Skeletal muscle tissue (tissue), 4 donors: ENCODE results near the gene ELP1. TPM values are rescaled to one million over a fixed set of nuclear protein-coding genes. Genes with fewer than 3 reads are reported as not detected.
A peak's percentile ranks its signal among the peaks of the same experiment; 100 is the strongest.
"Not testable (repeated sequence)": the region's sequence is repeated elsewhere in the genome, so short reads cannot be mapped to it uniquely, and the experiment has no call there.

Experiments used
- H3K27ac ChIP-seq: one replicate; pipeline ENCODE4 v1.7.0; 2013; ENCODE audit warnings: mild to moderate bottlenecking, low read depth, low read length, inconsistent platforms
- H3K27me3 ChIP-seq, 3 donors: one replicate each; pipeline ENCODE4 v1.7.0; 2013; ENCODE audit warnings: low read length in 3 of 3; ENCODE audit not compliant: control insufficient read depth in 3 of 3, insufficient read depth in 3 of 3
- H3K36me3 ChIP-seq, 3 donors: one replicate each; pipeline ENCODE4 v1.7.0; 2013; ENCODE audit warnings: low read length in 3 of 3; ENCODE audit not compliant: control insufficient read depth in 3 of 3, insufficient read depth in 3 of 3
- H3K4me1 ChIP-seq, 3 donors: one replicate each; pipeline ENCODE4 v1.7.0; 2013; ENCODE audit warnings: low read length in 3 of 3, mild to moderate bottlenecking in 3 of 3; ENCODE audit not compliant: control insufficient read depth in 3 of 3, insufficient read depth in 3 of 3
- H3K4me3 ChIP-seq, 3 donors: one replicate each; pipeline ENCODE4 v1.7.0; 2013; ENCODE audit warnings: low read length in 3 of 3
- H3K9ac ChIP-seq, 3 donors: one replicate each; pipeline ENCODE4 v1.7.0; 2013; ENCODE audit warnings: low read length in 3 of 3, mild to moderate bottlenecking in 3 of 3, moderate library complexity in 2 of 3, low read depth in 1 of 3
- H3K9me3 ChIP-seq, 3 donors: one replicate each; pipeline ENCODE4 v1.7.0; 2013; ENCODE audit warnings: low read length in 3 of 3; ENCODE audit not compliant: control insufficient read depth in 3 of 3
- total RNA-seq: library from RNA; depleted of rRNA; stranded (reverse); fragments of >200 nt; gene quantifications from one replicate; pipeline ENCODE4 v1.2.3, GENCODE V29; 2014
- donor health status: Osteomylitis.

The ELP1 gene, protein sequence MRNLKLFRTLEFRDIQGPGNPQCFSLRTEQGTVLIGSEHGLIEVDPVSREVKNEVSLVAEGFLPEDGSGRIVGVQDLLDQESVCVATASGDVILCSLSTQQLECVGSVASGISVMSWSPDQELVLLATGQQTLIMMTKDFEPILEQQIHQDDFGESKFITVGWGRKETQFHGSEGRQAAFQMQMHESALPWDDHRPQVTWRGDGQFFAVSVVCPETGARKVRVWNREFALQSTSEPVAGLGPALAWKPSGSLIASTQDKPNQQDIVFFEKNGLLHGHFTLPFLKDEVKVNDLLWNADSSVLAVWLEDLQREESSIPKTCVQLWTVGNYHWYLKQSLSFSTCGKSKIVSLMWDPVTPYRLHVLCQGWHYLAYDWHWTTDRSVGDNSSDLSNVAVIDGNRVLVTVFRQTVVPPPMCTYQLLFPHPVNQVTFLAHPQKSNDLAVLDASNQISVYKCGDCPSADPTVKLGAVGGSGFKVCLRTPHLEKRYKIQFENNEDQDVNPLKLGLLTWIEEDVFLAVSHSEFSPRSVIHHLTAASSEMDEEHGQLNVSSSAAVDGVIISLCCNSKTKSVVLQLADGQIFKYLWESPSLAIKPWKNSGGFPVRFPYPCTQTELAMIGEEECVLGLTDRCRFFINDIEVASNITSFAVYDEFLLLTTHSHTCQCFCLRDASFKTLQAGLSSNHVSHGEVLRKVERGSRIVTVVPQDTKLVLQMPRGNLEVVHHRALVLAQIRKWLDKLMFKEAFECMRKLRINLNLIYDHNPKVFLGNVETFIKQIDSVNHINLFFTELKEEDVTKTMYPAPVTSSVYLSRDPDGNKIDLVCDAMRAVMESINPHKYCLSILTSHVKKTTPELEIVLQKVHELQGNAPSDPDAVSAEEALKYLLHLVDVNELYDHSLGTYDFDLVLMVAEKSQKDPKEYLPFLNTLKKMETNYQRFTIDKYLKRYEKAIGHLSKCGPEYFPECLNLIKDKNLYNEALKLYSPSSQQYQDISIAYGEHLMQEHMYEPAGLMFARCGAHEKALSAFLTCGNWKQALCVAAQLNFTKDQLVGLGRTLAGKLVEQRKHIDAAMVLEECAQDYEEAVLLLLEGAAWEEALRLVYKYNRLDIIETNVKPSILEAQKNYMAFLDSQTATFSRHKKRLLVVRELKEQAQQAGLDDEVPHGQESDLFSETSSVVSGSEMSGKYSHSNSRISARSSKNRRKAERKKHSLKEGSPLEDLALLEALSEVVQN (N-terminal part only)
- 24.5 TPM for total RNA-seq

DNA sequence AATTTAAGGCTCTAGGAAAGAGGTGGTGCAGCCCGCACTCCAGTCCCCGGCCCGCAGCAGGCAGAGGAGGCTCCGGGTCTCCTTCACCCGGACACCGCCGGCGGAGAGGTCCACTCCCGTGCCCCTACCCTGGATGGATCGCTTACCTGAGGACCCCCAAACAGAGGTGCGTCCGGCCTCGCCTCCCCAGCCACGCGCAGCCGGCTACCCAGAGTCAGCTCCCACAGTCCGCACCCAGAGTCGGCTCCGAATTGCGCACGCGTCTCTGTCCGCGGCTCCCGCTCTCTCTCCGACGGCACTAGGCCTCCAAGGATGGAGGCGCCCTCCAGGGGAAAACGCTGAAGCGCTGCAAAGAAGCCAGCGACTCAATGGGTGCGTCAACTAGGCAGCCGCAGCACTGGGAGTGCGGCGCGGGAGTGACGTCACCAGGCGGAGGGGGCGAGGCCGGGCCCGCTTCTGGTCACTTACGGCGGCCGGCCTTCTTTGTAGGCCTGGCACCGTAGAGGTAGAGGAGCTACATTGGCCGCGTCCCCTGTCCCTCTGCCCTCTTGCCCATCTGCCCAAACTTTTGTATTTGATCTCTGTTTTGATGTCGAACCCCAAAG lies at the start of gene ELP1:
TSS of gene ELP1 (minus strand) at position 407 of the 605 bp plus-strand sequence. CDS start 2,978 bp downstream, outside the sequence.
- H3K4me3 ChIP-seq, result peak within 1 kb of the TSS; percentile 99
- H3K4me1 ChIP-seq, result peaks cover 14 to 33% (median 16%) of the 10 kb centered on the region in 3 donors
- H3K9me3 ChIP-seq, result no peaks in the 10 kb centered on the region

DNA sequence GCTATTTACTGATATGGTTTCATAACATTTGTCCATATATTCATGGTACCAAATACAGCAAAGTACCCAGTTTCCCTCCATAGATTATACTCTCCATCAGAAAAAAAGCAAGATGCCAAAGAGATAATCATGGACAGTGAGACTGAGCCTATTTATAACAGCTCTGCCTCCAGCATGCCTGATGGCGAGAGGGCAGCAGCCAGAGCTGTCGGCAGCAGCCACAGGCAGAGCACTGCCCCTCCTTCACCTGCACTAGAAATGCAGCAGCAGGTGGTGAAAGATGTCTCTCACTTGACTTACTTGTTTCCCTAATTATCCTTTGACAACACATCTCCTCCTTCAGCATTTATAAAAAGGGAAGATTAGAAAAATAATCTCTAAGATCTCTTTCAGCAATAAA lies 47.0 kb upstream of the ELP1 start:
- Histone ChIP-seq H3K36me3 (peaks cover 0 to 3% (median 3%) of the 10 kb centered on the region in 3 donors), H3K27ac (peak overlapping the region; percentile 14)

More for the DNA sequence above, at the start of gene ELP1:
- peaks cover 0 to 5% (median 4%) of the 10 kb centered on the region in 3 donors for H3K36me3 ChIP-seq
- H3K9ac ChIP-seq, result peak within 1 kb of the TSS; percentile 92 to 96 (median 93)
- H3K27me3 ChIP-seq, result no peaks in the 10 kb centered on the region
- peak within 1 kb of the TSS; percentile 84 for H3K27ac ChIP-seq

DNA sequence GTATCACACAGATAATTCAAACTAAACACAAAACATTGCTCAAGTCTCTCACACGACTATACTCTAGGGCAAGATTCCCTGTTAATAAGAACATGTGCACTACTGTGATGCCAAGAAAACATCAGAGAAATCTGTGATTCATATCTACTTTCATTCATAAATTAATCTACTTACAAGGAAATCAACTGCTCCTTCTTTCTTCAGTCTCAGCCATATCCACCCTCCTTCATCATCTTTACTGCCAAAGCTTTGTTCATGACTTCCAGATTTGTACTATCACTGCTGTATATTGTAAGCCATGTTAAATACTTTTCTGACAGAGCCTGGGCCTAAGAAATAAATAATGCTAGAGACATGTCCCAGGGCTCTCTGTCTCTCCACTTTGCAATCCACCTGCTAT lies 44.3 kb upstream of the ELP1 start:
- Histone ChIP-seq H3K9me3 (no peaks in the 10 kb centered on the region), H3K27ac (no peak overlapping the region), H3K36me3 (peaks cover 0 to 3% (median 3%) of the 10 kb centered on the region in 3 donors), H3K4me3 (no peak overlapping the region), H3K4me1 (peaks cover 0 to 5% (median 2%) of the 10 kb centered on the region in 3 donors), H3K9ac (no peak overlapping the region), H3K27me3 (no peaks in the 10 kb centered on the region)

More for the DNA sequence above, 47.0 kb upstream of the ELP1 start:
- H3K9me3 ChIP-seq, result no peaks in the 10 kb centered on the region
- no peak overlapping the region for H3K4me3 ChIP-seq
- no peak overlapping the region for H3K9ac ChIP-seq
- H3K27me3 ChIP-seq, result no peaks in the 10 kb centered on the region
- H3K4me1 ChIP-seq, result peaks cover 0 to 2% (median 0%) of the 10 kb centered on the region in 3 donors

DNA sequence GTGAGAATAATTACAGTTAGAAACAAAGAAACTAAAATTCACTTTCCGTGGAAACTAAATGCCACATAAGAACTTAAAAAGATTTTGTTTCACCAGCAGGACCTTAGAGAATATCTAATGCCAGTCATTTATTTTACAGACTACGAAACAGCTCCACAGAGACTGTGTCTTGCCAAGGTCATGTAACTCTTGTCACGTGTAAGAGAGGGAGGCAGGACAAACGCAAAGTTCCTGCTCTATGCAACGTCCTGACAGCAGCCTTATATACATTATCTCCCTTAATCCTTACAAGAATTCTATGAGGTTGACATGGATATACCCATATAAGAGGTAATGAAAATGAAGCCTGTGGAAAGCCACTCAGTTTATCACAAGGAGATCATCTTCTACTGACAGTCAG lies 40.0 kb upstream of the ELP1 start:
- peaks cover 0 to 7% (median 0%) of the 10 kb centered on the region in 3 donors for H3K4me1 ChIP-seq
- H3K9me3 ChIP-seq, result no peaks in the 10 kb centered on the region
- H3K4me3 ChIP-seq, result no peak overlapping the region
- H3K27me3 ChIP-seq, result no peaks in the 10 kb centered on the region
- peaks cover 0 to 6% (median 5%) of the 10 kb centered on the region in 3 donors for H3K36me3 ChIP-seq
- H3K9ac ChIP-seq, result peak overlapping the region in 1 of 3 donors; percentile 66
- no peak overlapping the region for H3K27ac ChIP-seq

DNA sequence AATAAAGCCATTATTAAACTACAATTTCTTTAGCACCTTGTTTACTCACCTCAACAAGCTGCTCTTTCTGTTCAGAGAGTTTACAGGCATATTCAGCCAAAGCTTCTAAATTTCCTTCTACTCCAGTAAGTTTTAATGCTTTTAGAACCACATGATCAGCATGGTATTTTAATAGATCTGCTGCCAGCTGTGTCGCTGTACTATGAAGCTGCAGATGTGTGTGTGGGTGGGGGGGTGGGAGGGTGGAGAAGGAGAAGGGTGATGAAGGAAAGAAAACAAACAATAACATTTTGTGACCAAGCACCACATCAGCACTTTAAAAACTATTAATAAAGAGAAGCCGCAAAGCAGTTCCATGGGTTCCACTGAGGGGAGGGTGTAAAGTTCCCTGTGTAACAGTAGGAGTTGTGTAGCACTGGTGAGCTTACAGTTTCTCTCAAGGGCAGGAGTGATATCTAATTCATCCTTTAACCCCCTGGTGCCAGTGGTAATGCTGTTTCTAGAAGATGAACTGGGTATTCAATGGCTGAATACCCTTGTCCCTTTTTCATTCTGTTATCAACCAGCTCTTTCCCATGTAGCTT lies 38.8 kb upstream of the ELP1 start:
- H3K4me3 ChIP-seq, result no peak overlapping the region
- no peak overlapping the region for H3K27ac ChIP-seq
- H3K9ac ChIP-seq, result no peak overlapping the region
- H3K36me3 ChIP-seq, result peaks cover 0 to 11% (median 5%) of the 10 kb centered on the region in 3 donors
- no peaks in the 10 kb centered on the region for H3K27me3 ChIP-seq
- H3K9me3 ChIP-seq, result no peaks in the 10 kb centered on the region
- H3K4me1 ChIP-seq, result peaks cover 0 to 7% (median 0%) of the 10 kb centered on the region in 3 donors

DNA sequence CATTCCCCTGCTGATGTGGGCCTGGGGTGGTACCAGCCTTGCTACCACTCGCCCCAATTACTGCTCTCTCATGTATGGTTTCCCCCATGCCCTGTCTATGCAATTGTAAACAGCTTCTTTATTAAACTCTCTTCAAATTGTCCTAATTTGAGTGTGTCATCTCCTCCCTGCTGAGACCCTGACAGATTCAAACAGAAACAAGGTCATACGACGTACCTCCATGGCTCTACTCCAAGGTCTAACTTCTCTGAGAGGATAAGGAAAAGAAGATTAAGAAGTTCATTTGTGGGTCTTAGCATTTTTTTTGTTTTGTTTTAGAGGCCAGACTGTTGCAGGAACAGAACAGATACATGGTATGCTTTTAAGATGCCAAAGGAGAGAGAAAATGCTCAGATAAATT lies 38.3 kb upstream of the ELP1 start:
- H3K4me1 ChIP-seq, result peaks cover 0 to 7% (median 0%) of the 10 kb centered on the region in 3 donors
- peaks cover 0 to 11% (median 5%) of the 10 kb centered on the region in 3 donors for H3K36me3 ChIP-seq
- no peaks in the 10 kb centered on the region for H3K9me3 ChIP-seq
- no peak overlapping the region for H3K4me3 ChIP-seq
- no peak overlapping the region for H3K27ac ChIP-seq
- H3K9ac ChIP-seq, result no peak overlapping the region
- H3K27me3 ChIP-seq, result no peaks in the 10 kb centered on the region

DNA sequence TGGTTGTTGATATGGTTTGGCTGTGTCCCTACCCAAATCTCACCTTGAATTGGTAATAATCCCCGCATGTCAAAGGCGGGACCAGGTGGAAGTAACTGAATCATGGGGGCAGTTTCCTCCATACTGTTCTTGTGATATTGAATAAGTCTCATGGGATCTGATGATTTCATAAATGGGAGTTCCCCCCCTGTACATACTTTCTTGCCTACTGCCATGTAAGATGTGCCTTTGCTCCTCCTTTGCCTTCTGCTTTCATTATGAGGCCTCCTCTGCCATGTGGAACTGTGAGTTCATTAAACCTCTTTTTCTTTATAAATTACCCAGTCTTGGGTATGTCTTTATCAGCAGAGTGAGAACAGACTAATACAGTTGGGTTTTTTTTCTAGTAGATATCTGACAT lies 37.5 kb upstream of the ELP1 start:
- H3K36me3 ChIP-seq, result peaks cover 0 to 11% (median 5%) of the 10 kb centered on the region in 3 donors
- H3K4me3 ChIP-seq, H3K4me1 ChIP-seq: not testable (repeated sequence)

DNA sequence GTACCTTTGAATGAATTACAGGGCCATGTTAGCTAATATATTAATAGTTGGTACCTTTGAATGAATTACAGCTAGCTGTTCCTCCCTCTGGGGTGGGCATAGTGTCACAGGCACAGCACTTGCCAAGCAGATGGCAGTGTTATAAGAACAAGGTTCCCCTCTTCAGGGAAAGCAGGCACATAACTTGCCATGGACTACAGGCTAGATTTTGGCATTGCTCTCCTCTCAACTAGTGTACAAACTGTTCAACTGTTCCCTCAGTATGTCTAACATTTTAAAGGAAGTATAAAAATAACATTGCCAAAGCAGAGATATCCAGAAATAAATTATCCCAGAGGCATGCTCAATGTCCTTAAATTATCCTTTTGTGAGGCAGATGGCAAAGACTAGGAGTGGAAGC lies 34.0 kb upstream of the ELP1 start:
- Histone ChIP-seq H3K4me1 (peaks cover 0 to 1% (median 0%) of the 10 kb centered on the region in 3 donors), H3K4me3 (no peak overlapping the region), H3K9me3 (no peaks in the 10 kb centered on the region), H3K27me3 (no peaks in the 10 kb centered on the region), H3K36me3 (peaks cover 0 to 11% (median 8%) of the 10 kb centered on the region in 3 donors), H3K27ac (no peak overlapping the region), H3K9ac (no peak overlapping the region)

More for the DNA sequence above, 37.5 kb upstream of the ELP1 start:
- H3K9me3 ChIP-seq, H3K27ac ChIP-seq, H3K9ac ChIP-seq, H3K27me3 ChIP-seq: not testable (repeated sequence)
